GM12891 (cell line): ENCODE results near the gene MTX3.

Experiments
- POLR2A ChIP-seq: IDR thresholded peaks from 2 replicates; pipeline ENCODE4 v1.6.1; 2011; ENCODE audit warnings: low read depth, low read length, control low read depth
- POLR2AphosphoS5 ChIP-seq: IDR thresholded peaks from 2 replicates; pipeline ENCODE4 v1.6.1; 2011; ENCODE audit warnings: low read depth, low read length, control low read depth
- SPI1 ChIP-seq: IDR thresholded peaks from 2 replicates; pipeline ENCODE4 v1.6.1; 2011; ENCODE audit warnings: low read depth, low read length, control low read depth

GRCh38 chr5:79936646-79937216 lies 54.3 kb downstream of the MTX3 start:
- no peak for TF ChIP-seq POLR2A
- TF ChIP-seq POLR2AphosphoS5 = no peak
- TF ChIP-seq SPI1 = no peak
